HepG2 (cell line): ENCODE measurements around the gene ASPHD1. TPM values are rescaled to one million over a fixed set of nuclear protein-coding genes. Genes with fewer than 3 reads are reported as not detected.
A peak's percentile ranks its signal among the peaks of the same experiment; 100 is the strongest.

Experiments
- ATF2 ChIP-seq: sonication (generic); formaldehyde crosslinking; IDR thresholded peaks from 2 replicates; pipeline ENCODE4 v1.4.0; 2020; ENCODE audit warnings: missing genetic modification reagents
- ELF1 ChIP-seq: sonication (generic); formaldehyde crosslinking; IDR thresholded peaks from 2 replicates; pipeline ENCODE4 v1.4.0; 2020; ENCODE audit warnings: missing genetic modification reagents
- MTF2 ChIP-seq: sonication (generic); formaldehyde crosslinking; IDR thresholded peaks from 2 replicates; pipeline ENCODE4 v1.5.0; 2020; ENCODE audit warnings: missing genetic modification reagents, borderline replicate concordance
- ZBTB40 ChIP-seq, 2 experiments: fragments of 450-650 bp in 1 of 2; sonication (generic) in 1 of 2; formaldehyde crosslinking in 1 of 2; IDR thresholded peaks; 2 replicates each; pipeline versions ENCODE4 v1.6.1 to v1.8.0; 2016 to 2022; ENCODE audit warnings: antibody characterized with exemption in 1 of 2, mild to moderate bottlenecking in 1 of 2, missing genetic modification reagents in 1 of 2
- ZFX ChIP-seq: sonication (generic); formaldehyde crosslinking; IDR thresholded peaks from 2 replicates; pipeline ENCODE4 v1.4.0; 2020; ENCODE audit warnings: mild to moderate bottlenecking, low read depth, missing genetic modification reagents, moderate library complexity
- ZNF136 ChIP-seq: sonication (generic); formaldehyde crosslinking; IDR thresholded peaks from 2 replicates; pipeline ENCODE4 v1.8.1; 2022; ENCODE audit warnings: low read depth, mild to moderate bottlenecking, moderate library complexity, missing genetic modification reagents
- ZNF44 ChIP-seq: sonication (generic); formaldehyde crosslinking; IDR thresholded peaks from 2 replicates; pipeline ENCODE4 v1.5.1; 2020; ENCODE audit warnings: mild to moderate bottlenecking, missing genetic modification reagents
- ZNF558 ChIP-seq: sonication (generic); formaldehyde crosslinking; IDR thresholded peaks from 2 replicates; pipeline ENCODE4 v1.9.0; 2022; ENCODE audit warnings: mild to moderate bottlenecking, missing genetic modification reagents, borderline replicate concordance
- polyA plus RNA-seq, 8 experiments: library from polyadenylated mRNA; depleted of rRNA in 3 of 8; stranded (reverse) in 7 of 8; unstranded in 1 of 8; fragments of >200 nt; fragmentation: Illumina TruSeq in 4 of 8; extraction: Trizol in 4 of 8; gene quantifications; 2 replicates each; pipeline versions ENCODE4 v1.2.1 to v1.2.3, GENCODE V29; 2011 to 2016; ENCODE audit warnings: low read depth in 4 of 8, missing spikeins in 1 of 8, mixed read lengths in 1 of 8; ENCODE audit not compliant: insufficient read depth in 1 of 8
- total RNA-seq, 5 experiments: library from RNA; depleted of rRNA; stranded (reverse); fragments of >200 nt; fragmentation: Illumina TruSeq; extraction: Trizol; gene quantifications; 2 replicates each; pipeline ENCODE4 v1.2.3, GENCODE V29; 2016; ENCODE audit warnings: low read depth in 1 of 5
- TF ChIP-seq, protein P1 (sequence below): sonication (generic); formaldehyde crosslinking; IDR thresholded peaks from 2 replicates; pipeline ENCODE4 v1.4.0; 2020; ENCODE audit warnings: missing genetic modification reagents, low read depth, mild to moderate bottlenecking, borderline replicate concordance
- TF ChIP-seq, protein P2 (sequence below): sonication (generic); formaldehyde crosslinking; IDR thresholded peaks from 2 replicates; pipeline ENCODE4 v1.4.0; 2020; ENCODE audit warnings: missing genetic modification reagents, borderline replicate concordance

The ASPHD1 gene
- total and polyA plus RNA-seq, 2 of the 13 experiments (the other 11 are each of a cell fraction or from before 2014, with no cell fraction given) = 13.1 to 19.7 TPM

DNA sequence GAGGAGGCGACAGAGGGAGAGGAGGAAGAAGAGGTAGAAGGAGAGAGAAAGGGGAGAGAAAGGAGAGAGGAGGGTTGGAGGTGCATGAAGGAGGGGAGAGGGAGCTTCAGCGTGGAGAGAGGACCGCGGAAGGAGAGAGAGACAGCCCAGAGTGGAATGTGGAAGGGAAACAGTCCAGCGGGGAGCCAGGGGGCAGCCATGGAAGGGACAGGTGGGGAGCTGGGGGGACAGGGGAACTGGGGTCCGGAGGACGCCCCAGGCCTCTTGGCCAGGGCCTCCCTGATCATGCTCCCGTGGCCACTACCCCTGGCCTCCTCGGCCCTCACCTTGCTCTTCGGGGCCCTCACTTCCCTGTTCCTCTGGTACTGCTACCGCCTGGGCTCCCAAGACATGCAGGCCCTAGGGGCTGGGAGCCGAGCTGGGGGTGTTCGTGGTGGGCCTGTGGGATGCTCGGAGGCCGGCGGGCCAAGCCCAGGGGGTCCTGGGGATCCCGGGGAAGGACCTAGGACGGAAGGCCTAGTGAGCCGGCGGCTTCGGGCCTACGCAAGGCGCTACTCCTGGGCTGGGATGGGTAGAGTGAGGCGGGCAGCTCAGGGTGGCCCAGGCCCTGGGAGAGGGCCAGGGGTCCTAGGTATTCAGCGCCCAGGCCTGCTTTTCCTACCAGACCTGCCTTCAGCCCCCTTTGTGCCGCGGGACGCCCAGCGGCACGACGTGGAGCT is 759 bp downstream of the ASPHD1 start (continued):
- TF ChIP-seq, protein P1, sequence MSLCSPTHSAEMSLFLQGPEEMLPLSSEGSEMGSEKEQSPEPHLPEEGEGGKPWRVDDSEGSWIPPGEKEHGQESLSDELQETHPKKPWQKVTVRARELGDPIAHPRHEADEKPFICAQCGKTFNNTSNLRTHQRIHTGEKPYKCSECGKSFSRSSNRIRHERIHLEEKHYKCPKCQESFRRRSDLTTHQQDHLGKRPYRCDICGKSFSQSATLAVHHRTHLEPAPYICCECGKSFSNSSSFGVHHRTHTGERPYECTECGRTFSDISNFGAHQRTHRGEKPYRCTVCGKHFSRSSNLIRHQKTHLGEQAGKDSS = no peak
- TF ChIP-seq, protein P2, sequence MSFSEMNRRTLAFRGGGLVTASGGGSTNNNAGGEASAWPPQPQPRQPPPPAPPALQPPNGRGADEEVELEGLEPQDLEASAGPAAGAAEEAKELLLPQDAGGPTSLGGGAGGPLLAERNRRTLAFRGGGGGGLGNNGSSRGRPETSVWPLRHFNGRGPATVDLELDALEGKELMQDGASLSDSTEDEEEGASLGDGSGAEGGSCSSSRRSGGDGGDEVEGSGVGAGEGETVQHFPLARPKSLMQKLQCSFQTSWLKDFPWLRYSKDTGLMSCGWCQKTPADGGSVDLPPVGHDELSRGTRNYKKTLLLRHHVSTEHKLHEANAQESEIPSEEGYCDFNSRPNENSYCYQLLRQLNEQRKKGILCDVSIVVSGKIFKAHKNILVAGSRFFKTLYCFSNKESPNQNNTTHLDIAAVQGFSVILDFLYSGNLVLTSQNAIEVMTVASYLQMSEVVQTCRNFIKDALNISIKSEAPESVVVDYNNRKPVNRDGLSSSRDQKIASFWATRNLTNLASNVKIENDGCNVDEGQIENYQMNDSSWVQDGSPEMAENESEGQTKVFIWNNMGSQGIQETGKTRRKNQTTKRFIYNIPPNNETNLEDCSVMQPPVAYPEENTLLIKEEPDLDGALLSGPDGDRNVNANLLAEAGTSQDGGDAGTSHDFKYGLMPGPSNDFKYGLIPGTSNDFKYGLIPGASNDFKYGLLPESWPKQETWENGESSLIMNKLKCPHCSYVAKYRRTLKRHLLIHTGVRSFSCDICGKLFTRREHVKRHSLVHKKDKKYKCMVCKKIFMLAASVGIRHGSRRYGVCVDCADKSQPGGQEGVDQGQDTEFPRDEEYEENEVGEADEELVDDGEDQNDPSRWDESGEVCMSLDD (CRISPR knock-in tag) = peak; percentile 66; the same call in 1 of the 2 replicates
- TF ChIP-seq ATF2 (CRISPR knock-in tag) (peak; percentile 25; the same call in 1 of the 2 replicates), ZNF558 (CRISPR knock-in tag) (peak; percentile 25; the same call in 1 of the 2 replicates), MTF2 (CRISPR knock-in tag) (peak; percentile 66; the same call in 1 of the 2 replicates), ZNF136 (CRISPR knock-in tag) (0 out of 2 replicates have a peak, but pooled peaks have one; percentile 49), ZNF44 (CRISPR knock-in tag) (no peak), ELF1 (CRISPR knock-in tag) (peak; percentile 37; the same call in 1 of the 2 replicates), ZBTB40 (IDR thresholded peaks at IDR 0.05) (no peak), ZBTB40 (CRISPR knock-in tag; IDR thresholded peaks at IDR 0.05) (peak; percentile 37; the same call in 1 of the 2 replicates), ZFX (CRISPR knock-in tag) (peak; percentile 98)
